ENCODE measurements around the gene SLC1A2.

Gene SLC1A2

GRCh38 chr11:35255514-35255913, 163.8 kb downstream of the SLC1A2 start:
- no peak overlapping the region for H3K27ac Mint-ChIP-seq
- no peak overlapping the region for H3K4me3 Mint-ChIP-seq
- DNase-seq (no peak), ATAC-seq (no peak)
- peaks cover 0 to 4% of the 10 kb centered on the region in 2 donors for H3K9me3 Mint-ChIP-seq
- peaks cover 5% of the 10 kb centered on the region for H3K27me3 Mint-ChIP-seq
- H3K4me1 Mint-ChIP-seq: peaks cover 22% of the 10 kb centered on the region

GRCh38 chr11:35253237-35253636, 166.1 kb downstream of the SLC1A2 start:
- ATAC-seq (no peak), DNase-seq (no peak)
- Mint-ChIP-seq H3K4me3 (no peak overlapping the region), H3K27me3 (no peaks in the 10 kb centered on the region), H3K9me3 (peaks cover 8 to 10% of the 10 kb centered on the region in 2 donors), H3K4me1 (peaks cover 20% of the 10 kb centered on the region), H3K27ac (no peak overlapping the region)

- Mint-ChIP-seq H3K27ac (no peak overlapping the region), H3K4me1 (peaks cover 26% of the 10 kb centered on the region), H3K4me3 (no peak overlapping the region), H3K9me3 (peaks cover 8 to 10% of the 10 kb centered on the region in 2 donors), H3K27me3 (no peaks in the 10 kb centered on the region)
- DNase-seq: no peak
- ATAC-seq: no peak
Measured at GRCh38 chr11:35250621-35251020, 168.7 kb downstream of the SLC1A2 start.

GRCh38 chr11:35250192-35250591, 169.2 kb downstream of the SLC1A2 start:
- H3K4me3 Mint-ChIP-seq: no peak overlapping the region
- peaks cover 8 to 9% of the 10 kb centered on the region in 2 donors for H3K9me3 Mint-ChIP-seq
- no peak overlapping the region for H3K27ac Mint-ChIP-seq
- DNase-seq (no peak), ATAC-seq (no peak)
- no peaks in the 10 kb centered on the region for H3K27me3 Mint-ChIP-seq
- H3K4me1 Mint-ChIP-seq: peaks cover 26% of the 10 kb centered on the region

- Mint-ChIP-seq H3K9me3 (peaks cover 8 to 10% of the 10 kb centered on the region in 2 donors), H3K27ac (no peak overlapping the region), H3K4me1 (peaks cover 39% of the 10 kb centered on the region), H3K4me3 (no peak overlapping the region), H3K27me3 (no peaks in the 10 kb centered on the region)
- no peak for DNase-seq
- no peak for ATAC-seq
Measured at GRCh38 chr11:35248558-35249323, 170.6 kb downstream of the SLC1A2 start.

GRCh38 chr11:35247863-35248262, 171.5 kb downstream of the SLC1A2 start:
- peak; percentile 82 for ATAC-seq
- DNase-seq: peak in 1 of 2 donors; percentile 52
- H3K4me3 Mint-ChIP-seq: peak overlapping the region; percentile 24 to 35
- H3K27me3 Mint-ChIP-seq: no peaks in the 10 kb centered on the region
- peaks cover 8 to 14% of the 10 kb centered on the region in 2 donors for H3K9me3 Mint-ChIP-seq
- H3K4me1 Mint-ChIP-seq: peaks cover 46% of the 10 kb centered on the region
- H3K27ac Mint-ChIP-seq: peak overlapping the region; percentile 67 to 79

- Mint-ChIP-seq H3K4me3 (peak overlapping the region; percentile 24 to 35), H3K4me1 (peaks cover 51% of the 10 kb centered on the region), H3K9me3 (peaks cover 8 to 14% of the 10 kb centered on the region in 2 donors), H3K27me3 (no peaks in the 10 kb centered on the region), H3K27ac (peak overlapping the region; percentile 64 to 79)
- ATAC-seq (peak; percentile 90), DNase-seq (peak; percentile 25 to 71)
Measured at GRCh38 chr11:35247428-35247827, 171.9 kb downstream of the SLC1A2 start.

- Mint-ChIP-seq H3K27ac (peak overlapping the region in 1 of 2 donors; percentile 27), H3K4me1 (peaks cover 58% of the 10 kb centered on the region), H3K4me3 (no peak overlapping the region), H3K27me3 (no peaks in the 10 kb centered on the region), H3K9me3 (peaks cover 8 to 14% of the 10 kb centered on the region in 2 donors)
- DNase-seq (no peak), ATAC-seq (no peak)
Measured at GRCh38 chr11:35246745-35247144, 172.6 kb downstream of the SLC1A2 start.

- Mint-ChIP-seq H3K27me3 (no peaks in the 10 kb centered on the region), H3K9me3 (peaks cover 8 to 14% of the 10 kb centered on the region in 2 donors), H3K4me1 (peaks cover 65% of the 10 kb centered on the region), H3K27ac (no peak overlapping the region), H3K4me3 (no peak overlapping the region)
- DNase-seq (no peak), ATAC-seq (no peak)
Measured at GRCh38 chr11:35245786-35246185, 173.6 kb downstream of the SLC1A2 start.

GRCh38 chr11:35245056-35245455, 174.3 kb downstream of the SLC1A2 start:
- H3K4me1 Mint-ChIP-seq: peaks cover 70% of the 10 kb centered on the region
- no peak overlapping the region for H3K27ac Mint-ChIP-seq
- no peak overlapping the region for H3K4me3 Mint-ChIP-seq
- H3K27me3 Mint-ChIP-seq: no peaks in the 10 kb centered on the region
- ATAC-seq: no peak
- DNase-seq: no peak
- H3K9me3 Mint-ChIP-seq: peaks cover 8 to 14% of the 10 kb centered on the region in 2 donors

GRCh38 chr11:35243774-35244173, 175.6 kb downstream of the SLC1A2 start:
- ATAC-seq (no peak), DNase-seq (no peak)
- H3K4me1 Mint-ChIP-seq: peaks cover 79% of the 10 kb centered on the region
- H3K27me3 Mint-ChIP-seq: no peaks in the 10 kb centered on the region
- peaks cover under 1 to 8% of the 10 kb centered on the region in 2 donors for H3K9me3 Mint-ChIP-seq
- H3K4me3 Mint-ChIP-seq: no peak overlapping the region
- H3K27ac Mint-ChIP-seq: no peak overlapping the region

- peaks cover 0 to 8% of the 10 kb centered on the region in 2 donors for H3K9me3 Mint-ChIP-seq
- H3K27ac Mint-ChIP-seq: peak overlapping the region; percentile 5 to 95
- H3K4me3 Mint-ChIP-seq: peak overlapping the region; percentile 43 to 50
- no peaks in the 10 kb centered on the region for H3K27me3 Mint-ChIP-seq
- DNase-seq (no peak), ATAC-seq (peak; percentile 58)
- H3K4me1 Mint-ChIP-seq: peaks cover 84% of the 10 kb centered on the region
Measured at GRCh38 chr11:35242412-35243242, 176.7 kb downstream of the SLC1A2 start.

GRCh38 chr11:35241531-35241930, 177.8 kb downstream of the SLC1A2 start:
- ATAC-seq (no peak), DNase-seq (no peak)
- H3K27me3 Mint-ChIP-seq: no peaks in the 10 kb centered on the region
- H3K4me1 Mint-ChIP-seq: peaks cover 84% of the 10 kb centered on the region
- no peak overlapping the region for H3K27ac Mint-ChIP-seq
- peaks cover 0 to 8% of the 10 kb centered on the region in 2 donors for H3K9me3 Mint-ChIP-seq
- H3K4me3 Mint-ChIP-seq: no peak overlapping the region

GRCh38 chr11:35241083-35241482, 178.3 kb downstream of the SLC1A2 start:
- no peak overlapping the region for H3K27ac Mint-ChIP-seq
- H3K9me3 Mint-ChIP-seq: peaks cover 0 to 8% of the 10 kb centered on the region in 2 donors

GRCh38 chr11:35239471-35240075, 179.8 kb downstream of the SLC1A2 start:
- peaks cover 89% of the 10 kb centered on the region for H3K4me1 Mint-ChIP-seq
- peaks cover 7 to 13% of the 10 kb centered on the region in 2 donors for H3K9me3 Mint-ChIP-seq
- H3K27me3 Mint-ChIP-seq: no peaks in the 10 kb centered on the region
- no peak overlapping the region for H3K4me3 Mint-ChIP-seq
- DNase-seq: peak in 1 of 2 donors; percentile 16
- peak overlapping the region in 1 of 2 donors; percentile 87 for H3K27ac Mint-ChIP-seq
- ATAC-seq: peak; percentile 69

More at GRCh38 chr11:35241083-35241482, 178.3 kb downstream of the SLC1A2 start:
- DNase-seq (no peak), ATAC-seq (no peak)
- H3K4me1 Mint-ChIP-seq: peaks cover 84% of the 10 kb centered on the region
- no peaks in the 10 kb centered on the region for H3K27me3 Mint-ChIP-seq
- H3K4me3 Mint-ChIP-seq: no peak overlapping the region

Measured in stimulated activated naive CD8-positive, alpha-beta T cell treated with anti-CD3 and anti-CD28 coated beads, Interleukin-15, amount 100 ng/mL, for 72 hours (primary cell).